ENCODE results near the gene TMEM51.
"Not testable (repeated sequence)": the region's sequence is repeated elsewhere in the genome, so short reads cannot be mapped to it uniquely, and the experiment has no call there.

The TMEM51 gene

GRCh38 chr1:15167386-15167785 is 13.8 kb downstream of the TMEM51 start:
- H3K79me2 ChIP-seq (ENCODE audit: control insufficient read depth, insufficient read depth, low read length, unreplicated experiment) = peaks cover 9% of the 10 kb centered on the region
- H3K27me3 ChIP-seq (ENCODE audit: insufficient read depth, low read length) = no peaks in the 10 kb centered on the region
- H3K4me1 ChIP-seq (ENCODE audit: control insufficient read depth, insufficient read depth, low read length, unreplicated experiment) = peaks cover 33% of the 10 kb centered on the region

DNA sequence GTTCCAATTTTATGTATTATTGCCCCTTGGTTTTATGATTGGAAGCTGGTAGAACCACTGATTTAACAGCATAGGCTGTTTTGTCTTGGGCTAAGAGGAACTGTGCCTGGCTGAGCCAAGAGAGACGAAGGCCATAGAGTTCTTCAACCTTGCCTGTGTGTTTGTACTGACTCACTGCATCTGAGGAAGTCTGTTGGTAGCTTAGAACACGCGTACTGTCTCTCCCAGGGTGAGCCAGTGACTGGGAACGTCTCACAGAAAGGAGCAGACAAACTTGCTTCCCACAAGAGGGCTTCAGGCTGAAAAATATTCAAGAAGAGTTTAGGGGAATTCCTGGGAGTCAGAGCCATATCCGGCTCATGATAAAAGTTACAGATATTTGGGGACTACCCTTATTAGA is 14.9 kb downstream of the TMEM51 start:
- peak overlapping the region; percentile 77 for H3K27ac ChIP-seq (ENCODE audit: low read depth, low read length)
- H3K4me3 ChIP-seq (ENCODE audit: low read depth, low read length) = no peak overlapping the region
- H3K79me2 ChIP-seq (ENCODE audit: control insufficient read depth, insufficient read depth, low read length, unreplicated experiment) = peaks cover 7% of the 10 kb centered on the region
- no peaks in the 10 kb centered on the region for H3K27me3 ChIP-seq (ENCODE audit: insufficient read depth, low read length)
- no peaks in the 10 kb centered on the region for H3K36me3 ChIP-seq (ENCODE audit: insufficient read depth, low read length)
- peaks cover 39% of the 10 kb centered on the region for H3K4me1 ChIP-seq (ENCODE audit: control insufficient read depth, insufficient read depth, low read length, unreplicated experiment)
- H2AFZ ChIP-seq (ENCODE audit: low read length, unreplicated experiment) = peak overlapping the region; percentile 51

More at GRCh38 chr1:15167386-15167785, 13.8 kb downstream of the TMEM51 start:
- Histone ChIP-seq H3K4me3 (ENCODE audit: low read depth, low read length) (no peak overlapping the region), H2AFZ (ENCODE audit: low read length, unreplicated experiment) (no peak overlapping the region), H3K36me3 (ENCODE audit: insufficient read depth, low read length) (no peaks in the 10 kb centered on the region), H3K27ac (ENCODE audit: low read depth, low read length) (peak overlapping the region; percentile 77; the same call in 1 of the 2 replicates)

DNA sequence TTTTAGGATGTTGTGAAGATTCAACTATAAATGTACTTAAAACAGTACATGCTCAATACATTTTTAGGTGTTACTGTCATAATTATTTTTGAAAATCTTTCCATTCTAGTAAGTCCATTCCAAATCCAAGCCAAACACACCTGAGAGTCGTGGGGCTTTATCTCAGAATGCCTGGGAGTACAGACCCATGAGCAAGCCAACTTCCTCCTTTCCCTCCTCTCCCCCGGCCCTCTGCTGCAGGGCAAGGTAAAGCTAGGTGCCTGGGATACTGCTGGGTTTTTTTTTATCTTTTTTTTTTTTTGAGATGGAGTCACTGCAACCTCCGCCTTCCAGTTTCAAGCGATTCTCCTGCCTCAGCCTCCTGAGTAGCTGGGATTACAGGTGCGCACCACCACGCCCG is 16.5 kb downstream of the TMEM51 start:
- H3K27ac ChIP-seq (ENCODE audit: low read depth, low read length) = no peak overlapping the region
- no peak overlapping the region for H3K4me3 ChIP-seq (ENCODE audit: low read depth, low read length)
- no peaks in the 10 kb centered on the region for H3K27me3 ChIP-seq (ENCODE audit: insufficient read depth, low read length)
- peaks cover 7% of the 10 kb centered on the region for H3K79me2 ChIP-seq (ENCODE audit: control insufficient read depth, insufficient read depth, low read length, unreplicated experiment)
- H2AFZ ChIP-seq (ENCODE audit: low read length, unreplicated experiment) = no peak overlapping the region
- H3K4me1 ChIP-seq (ENCODE audit: control insufficient read depth, insufficient read depth, low read length, unreplicated experiment) = peaks cover 52% of the 10 kb centered on the region
- no peaks in the 10 kb centered on the region for H3K36me3 ChIP-seq (ENCODE audit: insufficient read depth, low read length)

GRCh38 chr1:15171271-15171908 is 17.8 kb downstream of the TMEM51 start:
- Histone ChIP-seq H2AFZ (ENCODE audit: low read length, unreplicated experiment) (no peak overlapping the region), H3K4me1 (ENCODE audit: control insufficient read depth, insufficient read depth, low read length, unreplicated experiment) (peaks cover 52% of the 10 kb centered on the region), H3K36me3 (ENCODE audit: insufficient read depth, low read length) (no peaks in the 10 kb centered on the region), H3K79me2 (ENCODE audit: control insufficient read depth, insufficient read depth, low read length, unreplicated experiment) (peaks cover 7% of the 10 kb centered on the region), H3K4me3 (ENCODE audit: low read depth, low read length) (no peak overlapping the region), H3K27ac (ENCODE audit: low read depth, low read length) (no peak overlapping the region), H3K27me3 (ENCODE audit: insufficient read depth, low read length) (no peaks in the 10 kb centered on the region)

- H3K4me1 ChIP-seq (ENCODE audit: control insufficient read depth, insufficient read depth, low read length, unreplicated experiment) = peaks cover 57% of the 10 kb centered on the region
- H3K36me3 ChIP-seq (ENCODE audit: insufficient read depth, low read length) = no peaks in the 10 kb centered on the region
- peak overlapping the region; percentile 41 for H3K4me3 ChIP-seq (ENCODE audit: low read depth, low read length)
- no peaks in the 10 kb centered on the region for H3K27me3 ChIP-seq (ENCODE audit: insufficient read depth, low read length)
- H3K79me2 ChIP-seq (ENCODE audit: control insufficient read depth, insufficient read depth, low read length, unreplicated experiment) = peaks cover 7% of the 10 kb centered on the region
- H3K27ac ChIP-seq (ENCODE audit: low read depth, low read length) = peak overlapping the region; percentile 45; the same call in 1 of the 2 replicates
- H2AFZ ChIP-seq (ENCODE audit: low read length, unreplicated experiment) = peak overlapping the region; percentile 21
These were observed 19.1 kb downstream of the TMEM51 start for GRCh38 chr1:15172405-15173259.

DNA sequence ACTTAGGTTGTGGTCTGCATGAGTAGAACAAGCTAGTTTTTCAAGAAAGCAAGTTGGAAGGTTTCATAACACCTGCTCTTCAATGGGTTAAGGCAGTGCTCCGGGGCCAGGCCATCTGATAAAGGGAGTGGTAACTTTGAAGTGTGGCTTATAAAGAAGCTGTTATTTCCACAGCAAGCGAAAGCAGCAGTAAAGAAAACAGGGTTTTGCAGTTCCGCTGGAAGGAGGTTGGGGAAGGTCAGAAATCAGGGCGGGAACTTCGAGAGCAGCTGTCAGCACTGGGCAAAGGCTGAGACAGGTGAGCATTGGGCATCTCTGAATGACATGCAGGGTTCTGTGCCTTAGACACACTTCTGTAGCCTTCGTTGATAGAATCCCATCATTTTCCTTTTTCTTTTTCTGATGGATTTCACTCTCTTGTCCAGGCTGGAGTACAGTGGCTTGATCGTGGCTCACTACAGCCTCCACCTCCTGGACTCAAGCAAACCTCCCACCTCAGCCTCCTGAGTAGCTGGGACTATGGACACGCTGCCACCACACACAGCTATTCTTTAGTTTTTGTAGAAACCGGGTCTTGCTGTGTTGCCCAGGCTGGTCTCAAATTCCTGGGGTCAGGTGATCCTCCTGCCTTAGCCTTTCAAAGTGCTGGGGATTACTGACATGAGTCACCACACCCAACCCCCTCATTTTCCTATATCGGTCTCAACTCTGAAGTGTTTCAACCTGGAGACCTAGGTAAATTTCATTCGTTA is 20.5 kb downstream of the TMEM51 start:
- Histone ChIP-seq H3K36me3 (ENCODE audit: insufficient read depth, low read length) (no peaks in the 10 kb centered on the region), H3K4me1 (ENCODE audit: control insufficient read depth, insufficient read depth, low read length, unreplicated experiment) (peaks cover 55% of the 10 kb centered on the region), H3K27me3 (ENCODE audit: insufficient read depth, low read length) (no peaks in the 10 kb centered on the region), H2AFZ (ENCODE audit: low read length, unreplicated experiment) (no peak overlapping the region), H3K27ac (ENCODE audit: low read depth, low read length) (no peak overlapping the region), H3K4me3 (ENCODE audit: low read depth, low read length) (no peak overlapping the region), H3K79me2 (ENCODE audit: control insufficient read depth, insufficient read depth, low read length, unreplicated experiment) (peaks cover 7% of the 10 kb centered on the region)

GRCh38 chr1:15174615-15174983 is 21.1 kb downstream of the TMEM51 start:
- no peak overlapping the region for H3K27ac ChIP-seq (ENCODE audit: low read depth, low read length)

DNA sequence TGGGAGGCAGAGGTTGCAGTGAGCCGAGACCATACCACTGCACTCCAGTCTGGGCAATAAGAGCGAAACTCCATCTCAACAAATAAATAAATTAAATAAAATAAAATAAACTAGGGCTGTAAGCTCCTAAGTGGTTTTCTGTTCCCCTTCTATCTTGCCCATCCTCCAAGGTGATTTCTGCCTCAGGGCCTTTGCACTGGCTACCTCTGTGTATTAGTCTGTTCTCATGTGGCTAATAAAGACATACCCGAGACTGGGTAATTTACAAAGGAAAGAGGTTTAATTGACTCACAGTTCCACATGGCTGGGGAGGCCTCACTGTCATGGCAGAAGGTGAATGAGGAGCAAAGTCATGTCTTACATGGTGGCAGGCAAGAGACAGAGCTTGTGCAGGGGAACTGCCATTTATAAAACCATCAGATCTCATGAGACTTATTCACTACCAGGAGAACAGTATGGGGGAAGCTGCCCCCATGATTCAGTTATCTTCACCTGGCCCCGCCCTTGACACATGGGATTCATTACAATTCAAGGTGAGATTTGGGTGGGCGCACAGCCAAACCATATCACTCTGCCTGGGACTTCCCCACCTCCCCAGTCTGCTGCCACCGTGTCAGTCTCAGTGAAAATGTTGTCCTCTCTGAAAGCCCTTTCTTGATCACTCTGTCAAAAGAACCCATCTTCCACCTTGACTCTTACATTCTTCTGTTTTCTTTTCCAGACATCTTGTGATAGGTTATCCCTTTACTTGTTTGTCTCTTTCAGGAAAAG is 22.0 kb downstream of the TMEM51 start:
- not testable (repeated sequence) for H3K36me3 ChIP-seq (ENCODE audit: insufficient read depth, low read length); H3K27me3 ChIP-seq (ENCODE audit: insufficient read depth, low read length); H3K4me3 ChIP-seq (ENCODE audit: low read depth, low read length); H3K27ac ChIP-seq (ENCODE audit: low read depth, low read length); H2AFZ ChIP-seq (ENCODE audit: low read length, unreplicated experiment); H3K79me2 ChIP-seq (ENCODE audit: control insufficient read depth, insufficient read depth, low read length, unreplicated experiment)
- H3K4me1 ChIP-seq (ENCODE audit: control insufficient read depth, insufficient read depth, low read length, unreplicated experiment) = peaks cover 67% of the 10 kb centered on the region

More at GRCh38 chr1:15174615-15174983, 21.1 kb downstream of the TMEM51 start:
- Histone ChIP-seq H3K4me3 (ENCODE audit: low read depth, low read length) (no peak overlapping the region), H3K79me2 (ENCODE audit: control insufficient read depth, insufficient read depth, low read length, unreplicated experiment) (peaks cover 7% of the 10 kb centered on the region), H3K4me1 (ENCODE audit: control insufficient read depth, insufficient read depth, low read length, unreplicated experiment) (peaks cover 57% of the 10 kb centered on the region), H3K36me3 (ENCODE audit: insufficient read depth, low read length) (no peaks in the 10 kb centered on the region), H3K27me3 (ENCODE audit: insufficient read depth, low read length) (no peaks in the 10 kb centered on the region), H2AFZ (ENCODE audit: low read length, unreplicated experiment) (no peak overlapping the region)

GRCh38 chr1:15176120-15176519 is 22.6 kb downstream of the TMEM51 start:
- Histone ChIP-seq H3K4me1 (ENCODE audit: control insufficient read depth, insufficient read depth, low read length, unreplicated experiment) (peaks cover 69% of the 10 kb centered on the region), H3K27me3 (ENCODE audit: insufficient read depth, low read length) (no peaks in the 10 kb centered on the region), H3K36me3 (ENCODE audit: insufficient read depth, low read length) (no peaks in the 10 kb centered on the region), H2AFZ (ENCODE audit: low read length, unreplicated experiment) (no peak overlapping the region), H3K79me2 (ENCODE audit: control insufficient read depth, insufficient read depth, low read length, unreplicated experiment) (peaks cover 8% of the 10 kb centered on the region), H3K4me3 (ENCODE audit: low read depth, low read length) (no peak overlapping the region), H3K27ac (ENCODE audit: low read depth, low read length) (no peak overlapping the region)

All from ACC112 (cell line).